Embryonic facial prominence (tissue), 1 donor: ENCODE measurements around the gene LUC7L.
"Not testable (repeated sequence)": the region's sequence is repeated elsewhere in the genome, so short reads cannot be mapped to it uniquely, and the experiment has no call there.

ENCODE experiments used
- DNase-seq: peaks from one replicate; pipeline ENCODE4 v3.0.0-alpha.2; 2016; ENCODE audit errors: extremely low spot score

LUC7L gene

DNA sequence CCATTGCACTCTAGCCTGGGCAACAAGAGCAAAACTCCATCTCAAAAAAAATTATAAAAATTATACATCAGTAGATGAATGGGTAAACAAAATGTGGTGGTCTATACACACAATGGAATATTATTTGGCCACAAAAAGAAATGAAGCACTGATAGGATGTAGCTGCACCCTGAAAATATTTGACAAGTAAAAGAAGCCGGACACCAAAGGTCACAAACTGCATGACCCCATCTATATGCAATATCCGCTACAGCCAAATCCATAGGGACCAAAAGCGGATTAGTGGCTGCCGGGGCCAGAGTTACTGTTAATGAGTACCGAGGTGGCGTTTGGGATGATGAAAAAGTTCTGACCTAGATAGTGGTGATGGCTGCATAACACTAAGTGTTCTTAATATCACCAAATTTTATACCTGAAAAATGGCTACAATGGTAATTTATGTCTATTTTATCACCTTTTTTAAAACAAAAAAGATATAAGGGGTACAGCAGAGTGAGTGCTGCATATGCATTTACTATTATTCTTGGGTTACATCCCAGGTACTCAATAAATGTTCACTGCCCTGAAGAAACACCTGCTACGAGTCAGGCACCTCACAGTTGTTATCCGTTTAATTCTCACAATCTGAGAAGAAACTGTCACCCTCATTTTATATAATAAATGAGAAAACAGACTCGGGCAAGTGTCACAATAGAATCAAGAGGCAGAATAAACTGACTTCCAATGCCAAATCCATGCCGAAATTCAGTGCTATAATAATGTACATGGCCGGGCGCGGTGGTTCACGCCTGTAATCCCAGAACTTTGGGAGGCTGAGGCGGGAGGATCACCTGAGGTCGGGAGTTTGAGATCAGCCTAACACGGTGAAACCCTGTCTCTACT is 49.8 kb downstream of the LUC7L start:
- no peak for DNase-seq

- no peak for DNase-seq
Measured at GRCh38 chr16:178668-179015, 50.6 kb downstream of the LUC7L start.

- no peak for DNase-seq
Measured at GRCh38 chr16:177981-178667, 51.1 kb downstream of the LUC7L start.

DNA sequence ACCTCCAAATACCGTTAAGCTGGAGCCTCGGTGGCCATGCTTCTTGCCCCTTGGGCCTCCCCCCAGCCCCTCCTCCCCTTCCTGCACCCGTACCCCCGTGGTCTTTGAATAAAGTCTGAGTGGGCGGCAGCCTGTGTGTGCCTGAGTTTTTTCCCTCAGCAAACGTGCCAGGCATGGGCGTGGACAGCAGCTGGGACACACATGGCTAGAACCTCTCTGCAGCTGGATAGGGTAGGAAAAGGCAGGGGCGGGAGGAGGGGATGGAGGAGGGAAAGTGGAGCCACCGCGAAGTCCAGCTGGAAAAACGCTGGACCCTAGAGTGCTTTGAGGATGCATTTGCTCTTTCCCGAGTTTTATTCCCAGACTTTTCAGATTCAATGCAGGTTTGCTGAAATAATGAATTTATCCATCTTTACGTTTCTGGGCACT is 51.8 kb downstream of the LUC7L start:
- peak; percentile 100 for DNase-seq

DNA sequence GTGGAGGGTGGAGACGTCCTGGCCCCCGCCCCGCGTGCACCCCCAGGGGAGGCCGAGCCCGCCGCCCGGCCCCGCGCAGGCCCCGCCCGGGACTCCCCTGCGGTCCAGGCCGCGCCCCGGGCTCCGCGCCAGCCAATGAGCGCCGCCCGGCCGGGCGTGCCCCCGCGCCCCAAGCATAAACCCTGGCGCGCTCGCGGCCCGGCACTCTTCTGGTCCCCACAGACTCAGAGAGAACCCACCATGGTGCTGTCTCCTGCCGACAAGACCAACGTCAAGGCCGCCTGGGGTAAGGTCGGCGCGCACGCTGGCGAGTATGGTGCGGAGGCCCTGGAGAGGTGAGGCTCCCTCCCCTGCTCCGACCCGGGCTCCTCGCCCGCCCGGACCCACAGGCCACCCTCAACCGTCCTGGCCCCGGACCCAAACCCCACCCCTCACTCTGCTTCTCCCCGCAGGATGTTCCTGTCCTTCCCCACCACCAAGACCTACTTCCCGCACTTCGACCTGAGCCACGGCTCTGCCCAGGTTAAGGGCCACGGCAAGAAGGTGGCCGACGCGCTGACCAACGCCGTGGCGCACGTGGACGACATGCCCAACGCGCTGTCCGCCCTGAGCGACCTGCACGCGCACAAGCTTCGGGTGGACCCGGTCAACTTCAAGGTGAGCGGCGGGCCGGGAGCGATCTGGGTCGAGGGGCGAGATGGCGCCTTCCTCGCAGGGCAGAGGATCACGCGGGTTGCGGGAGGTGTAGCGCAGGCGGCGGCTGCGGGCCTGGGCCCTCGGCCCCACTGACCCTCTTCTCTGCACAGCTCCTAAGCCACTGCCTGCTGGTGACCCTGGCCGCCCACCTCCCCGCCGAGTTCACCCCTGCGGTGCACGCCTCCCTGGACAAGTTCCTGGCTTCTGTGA is 52.5 kb downstream of the LUC7L start, which contains the start of gene HBA1:
HBA1 (plus strand) TSS at position 204 of the 906 bp plus-strand sequence; CDS start at position 241, 37 bp downstream.
- DNase-seq = not testable (repeated sequence)

DNA sequence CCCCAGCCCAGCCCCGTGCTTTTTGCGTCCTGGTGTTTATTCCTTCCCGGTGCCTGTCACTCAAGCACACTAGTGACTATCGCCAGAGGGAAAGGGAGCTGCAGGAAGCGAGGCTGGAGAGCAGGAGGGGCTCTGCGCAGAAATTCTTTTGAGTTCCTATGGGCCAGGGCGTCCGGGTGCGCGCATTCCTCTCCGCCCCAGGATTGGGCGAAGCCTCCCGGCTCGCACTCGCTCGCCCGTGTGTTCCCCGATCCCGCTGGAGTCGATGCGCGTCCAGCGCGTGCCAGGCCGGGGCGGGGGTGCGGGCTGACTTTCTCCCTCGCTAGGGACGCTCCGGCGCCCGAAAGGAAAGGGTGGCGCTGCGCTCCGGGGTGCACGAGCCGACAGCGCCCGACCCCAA is 53.2 kb downstream of the LUC7L start:
- DNase-seq = not testable (repeated sequence)

DNA sequence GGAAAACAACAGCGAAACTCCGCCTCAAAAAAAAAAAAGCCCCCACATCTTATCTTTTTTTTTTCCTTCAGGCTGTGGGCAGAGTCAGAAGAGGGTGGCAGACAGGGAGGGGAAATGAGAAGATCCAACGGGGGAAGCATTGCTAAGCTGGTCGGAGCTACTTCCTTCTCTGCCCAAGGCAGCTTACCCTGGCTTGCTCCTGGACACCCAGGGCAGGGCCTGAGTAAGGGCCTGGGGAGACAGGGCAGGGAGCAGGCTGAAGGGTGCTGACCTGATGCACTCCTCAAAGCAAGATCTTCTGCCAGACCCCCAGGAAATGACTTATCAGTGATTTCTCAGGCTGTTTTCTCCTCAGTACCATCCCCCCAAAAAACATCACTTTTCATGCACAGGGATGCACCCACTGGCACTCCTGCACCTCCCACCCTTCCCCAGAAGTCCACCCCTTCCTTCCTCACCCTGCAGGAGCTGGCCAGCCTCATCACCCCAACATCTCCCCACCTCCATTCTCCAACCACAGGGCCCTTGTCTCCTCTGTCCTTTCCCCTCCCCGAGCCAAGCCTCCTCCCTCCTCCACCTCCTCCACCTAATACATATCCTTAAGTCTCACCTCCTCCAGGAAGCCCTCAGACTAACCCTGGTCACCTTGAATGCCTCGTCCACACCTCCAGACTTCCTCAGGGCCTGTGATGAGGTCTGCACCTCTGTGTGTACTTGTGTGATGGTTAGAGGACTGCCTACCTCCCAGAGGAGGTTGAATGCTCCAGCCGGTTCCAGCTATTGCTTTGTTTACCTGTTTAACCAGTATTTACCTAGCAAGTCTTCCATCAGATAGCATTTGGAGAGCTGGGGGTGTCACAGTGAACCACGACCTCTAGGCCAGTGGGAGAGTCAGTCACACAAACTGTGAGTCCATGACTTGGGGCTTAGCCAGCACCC is 54.0 kb downstream of the LUC7L start:
- DNase-seq = no peak

- DNase-seq = not testable (repeated sequence)
Measured at GRCh38 chr16:173928-174769, 55.1 kb downstream of the LUC7L start.

- DNase-seq = not testable (repeated sequence)
Measured at GRCh38 chr16:173211-173854, 55.9 kb downstream of the LUC7L start.

- not testable (repeated sequence) for DNase-seq
Measured at GRCh38 chr16:172374-172941, 56.8 kb downstream of the LUC7L start, which contains the start of gene HBA2. HBA2 (plus strand) TSS chr16:172876; CDS start chr16:172913, 37 bp downstream.

DNA sequence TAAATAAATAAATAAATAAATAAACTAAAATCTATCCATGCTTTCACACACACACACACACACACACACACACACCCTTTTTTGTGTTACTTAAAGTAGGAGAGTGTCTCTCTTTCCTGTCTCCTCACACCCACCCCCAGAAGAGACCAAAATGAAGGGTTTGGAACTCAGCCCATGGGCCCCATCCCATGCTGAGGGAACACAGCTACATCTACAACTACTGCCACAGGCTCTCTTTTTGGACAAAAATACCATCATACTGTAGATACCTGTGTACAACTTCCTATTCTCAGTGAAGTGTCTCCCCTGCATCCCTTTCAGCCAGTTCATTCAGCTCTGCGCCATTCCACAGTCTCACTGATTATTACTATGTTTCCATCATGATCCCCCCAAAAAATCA is 58.5 kb downstream of the LUC7L start:
- DNase-seq = no peak

GRCh38 chr16:170088-170507 is 59.2 kb downstream of the LUC7L start:
- DNase-seq = not testable (repeated sequence)

DNA sequence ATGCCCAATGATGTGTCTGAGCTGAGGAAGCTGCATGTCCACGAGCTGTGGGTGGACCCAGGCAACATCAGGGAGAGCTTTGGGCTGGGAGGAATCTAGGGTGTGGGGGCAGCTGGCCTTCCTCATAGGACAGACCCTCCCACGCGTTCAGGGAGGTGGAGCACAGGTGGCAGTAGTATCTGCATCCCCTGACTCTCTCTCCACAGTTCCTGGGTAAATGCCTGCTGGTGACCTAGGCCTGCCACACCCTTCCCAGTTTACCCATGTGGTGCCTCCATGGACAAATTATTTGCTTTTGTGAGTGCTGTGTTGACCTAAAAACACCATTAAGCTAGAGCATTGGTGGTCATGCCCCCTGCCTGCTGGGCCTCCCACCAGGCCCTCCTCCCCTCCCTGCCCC is 60.2 kb downstream of the LUC7L start:
- DNase-seq = no peak

DNA sequence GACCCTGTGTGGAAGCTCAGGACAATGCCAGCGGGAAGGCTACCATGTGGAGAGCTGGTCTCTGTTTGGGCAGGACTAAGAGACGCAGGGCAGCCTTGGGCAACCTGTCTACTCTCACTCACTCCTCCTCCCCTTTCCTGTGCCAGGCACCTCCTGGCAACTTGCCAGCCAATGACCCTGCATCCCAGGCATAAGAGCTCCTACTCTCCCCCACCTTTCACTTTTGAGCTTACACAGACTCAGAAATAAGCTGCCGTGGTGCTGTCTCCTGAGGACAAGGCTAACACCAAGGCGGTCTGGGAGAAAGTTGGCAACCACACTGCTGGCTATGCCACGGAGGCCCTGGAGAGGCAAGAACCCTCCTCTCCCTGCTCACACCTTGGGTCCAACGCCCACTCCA is 60.8 kb downstream of the LUC7L start:
- DNase-seq = no peak

DNA sequence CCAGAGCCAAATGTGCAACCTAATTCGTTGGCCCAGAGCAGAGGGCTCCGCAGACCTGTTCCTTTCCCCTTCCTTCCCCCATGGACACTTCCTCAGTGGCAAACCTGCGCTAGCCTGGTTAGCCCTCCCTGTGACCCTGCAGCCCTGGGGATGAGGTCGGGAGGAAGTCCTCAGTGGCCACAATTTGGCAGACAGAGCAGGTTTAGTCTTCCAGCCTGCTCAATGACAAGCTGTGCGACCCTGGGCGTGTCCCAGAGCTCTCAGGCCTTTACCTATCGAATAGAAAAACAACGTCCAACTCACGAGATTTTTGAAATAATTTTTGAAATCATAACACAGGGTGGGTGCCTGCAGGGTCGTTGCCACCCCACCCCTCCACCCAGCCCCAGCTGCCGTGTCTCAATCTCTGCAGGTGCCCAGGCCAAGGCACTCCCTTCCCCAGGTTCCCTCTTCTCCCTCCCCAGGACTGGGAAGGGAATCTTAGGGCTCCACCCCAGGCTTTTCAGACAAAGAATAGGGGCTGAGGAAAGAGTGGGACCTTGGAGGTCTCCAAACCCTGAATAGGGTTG is 62.0 kb downstream of the LUC7L start:
- no peak for DNase-seq

DNA sequence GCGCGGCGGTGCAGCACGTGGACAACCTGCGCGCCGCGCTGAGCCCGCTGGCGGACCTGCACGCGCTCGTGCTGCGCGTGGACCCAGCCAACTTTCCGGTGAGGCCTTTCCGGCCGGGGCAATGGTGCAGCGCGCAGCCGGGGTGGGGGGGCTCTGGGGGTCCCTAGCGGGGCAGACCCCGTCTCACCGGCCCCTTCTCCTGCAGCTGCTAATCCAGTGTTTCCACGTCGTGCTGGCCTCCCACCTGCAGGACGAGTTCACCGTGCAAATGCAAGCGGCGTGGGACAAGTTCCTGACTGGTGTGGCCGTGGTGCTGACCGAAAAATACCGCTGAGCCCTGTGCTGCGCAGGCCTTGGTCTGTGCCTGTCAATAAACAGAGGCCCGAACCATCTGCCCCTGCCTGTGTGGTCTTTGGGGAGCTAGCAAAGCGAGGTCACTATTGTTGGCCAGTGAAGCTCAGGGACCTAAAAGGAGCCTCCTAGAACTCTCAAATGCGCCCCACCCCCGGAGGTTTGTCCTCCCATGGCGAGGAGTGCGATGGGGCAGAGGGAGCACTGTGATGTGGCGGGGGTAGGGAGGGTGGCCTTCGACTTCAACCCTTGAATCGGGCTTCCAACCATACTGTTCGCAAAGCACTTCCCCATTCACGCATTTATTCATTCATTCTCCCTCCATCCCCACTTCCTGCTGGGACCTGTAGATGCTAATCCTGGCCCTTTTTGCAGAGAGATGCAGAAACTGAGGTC is 62.7 kb downstream of the LUC7L start:
- no peak for DNase-seq

DNA sequence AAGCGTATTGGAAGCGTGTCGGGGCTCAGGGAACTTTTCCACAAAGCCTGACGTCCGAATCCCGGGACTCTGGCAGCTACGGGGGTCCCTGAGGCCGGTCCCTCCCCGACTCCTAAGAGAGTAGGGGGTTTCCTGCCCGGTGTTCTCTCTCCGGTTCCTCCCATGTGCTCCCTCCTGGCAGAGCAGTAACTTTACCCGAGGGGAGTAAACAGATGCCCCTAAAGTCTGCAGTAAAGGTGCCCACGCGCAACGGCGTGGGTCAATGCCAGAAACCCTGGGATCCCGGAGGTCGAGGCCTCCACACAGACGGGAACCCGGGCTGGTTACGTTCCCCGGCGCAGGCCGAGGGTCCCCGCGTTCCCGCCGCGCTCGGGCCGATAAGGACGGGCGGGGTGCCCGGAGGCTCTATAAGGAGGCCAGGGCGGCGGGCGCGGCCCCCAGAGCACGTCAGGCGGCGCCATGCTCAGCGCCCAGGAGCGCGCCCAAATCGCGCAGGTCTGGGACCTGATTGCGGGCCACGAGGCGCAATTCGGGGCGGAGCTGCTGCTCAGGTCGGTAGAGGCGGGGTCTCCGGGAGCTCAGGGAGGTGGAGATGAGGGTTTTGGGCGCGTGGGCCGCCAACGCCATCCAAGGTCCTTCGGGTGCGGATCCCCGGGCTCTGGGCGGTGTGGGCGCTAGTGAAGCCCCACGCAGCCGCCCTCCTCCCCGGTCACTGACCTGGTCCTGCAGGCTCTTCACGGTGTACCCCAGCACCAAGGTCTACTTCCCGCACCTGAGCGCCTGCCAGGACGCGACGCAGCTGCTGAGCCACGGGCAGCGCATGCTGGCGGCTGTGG is 63.5 kb downstream of the LUC7L start, which contains the start of gene HBM:
HBM (plus strand) TSS at position 440 of the 836 bp plus-strand sequence; CDS start at position 460, 20 bp downstream.
- no peak for DNase-seq
